HG02840 (cell line): ENCODE data around the gene DAB2IP.

Source experiments
- ATAC-seq: cut with Tn5 transposase; IDR thresholded peaks from one replicate; pipeline ENCODE4 v1.9.1; 2021; ENCODE audit warnings: mild to moderate bottlenecking, moderate library complexity, moderate number of reproducible peaks; ENCODE audit not compliant: unreplicated experiment, low FRiP score

DAB2IP gene

DNA sequence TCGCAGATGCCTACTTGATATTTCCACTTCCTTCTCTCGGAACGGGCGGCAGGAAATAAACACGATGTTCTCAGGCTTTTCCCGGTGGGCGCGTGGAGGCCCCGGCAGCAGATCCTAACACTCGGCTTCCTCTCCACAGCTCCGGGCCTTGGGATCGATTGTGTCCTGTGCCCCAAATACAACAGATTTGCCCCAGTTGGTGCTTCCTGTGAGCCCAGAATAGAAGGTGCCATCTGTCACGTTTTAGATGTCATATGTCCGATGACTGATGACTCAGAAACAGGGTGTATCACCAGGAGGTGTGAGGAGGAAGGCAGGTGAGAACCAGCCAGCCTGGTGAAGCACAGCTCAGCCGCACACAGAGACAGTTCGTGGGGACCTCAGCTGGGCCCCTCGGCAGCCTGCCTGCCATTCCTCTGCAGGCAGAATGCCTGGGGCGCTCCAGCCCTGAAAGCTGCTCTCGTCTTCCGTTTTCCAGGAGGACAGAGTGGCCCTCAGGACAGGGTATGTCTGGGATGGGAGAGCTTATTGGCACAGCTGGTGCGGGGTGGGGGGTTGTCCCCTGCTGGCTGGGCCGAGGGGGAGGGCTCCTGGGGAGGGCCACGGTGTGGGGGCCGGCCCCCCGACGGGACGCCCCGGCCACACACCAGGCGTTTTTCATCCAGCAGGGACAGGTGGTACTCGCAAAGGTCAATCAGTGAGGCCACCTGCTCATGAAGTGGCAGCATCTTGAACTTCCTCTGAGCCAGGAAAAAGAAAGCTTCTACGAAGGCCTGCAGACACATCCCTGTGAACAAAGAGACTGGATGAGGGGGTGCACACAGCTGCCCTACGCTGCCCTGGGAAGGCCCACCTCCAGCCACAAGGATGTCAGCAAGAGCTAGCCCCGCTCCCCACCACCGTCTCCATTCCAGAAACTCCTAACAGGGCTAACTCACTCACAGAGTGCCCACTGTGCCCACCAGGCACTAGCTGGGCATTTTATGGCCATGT is 171.0 kb downstream of the DAB2IP start:
- ATAC-seq = no peak

DNA sequence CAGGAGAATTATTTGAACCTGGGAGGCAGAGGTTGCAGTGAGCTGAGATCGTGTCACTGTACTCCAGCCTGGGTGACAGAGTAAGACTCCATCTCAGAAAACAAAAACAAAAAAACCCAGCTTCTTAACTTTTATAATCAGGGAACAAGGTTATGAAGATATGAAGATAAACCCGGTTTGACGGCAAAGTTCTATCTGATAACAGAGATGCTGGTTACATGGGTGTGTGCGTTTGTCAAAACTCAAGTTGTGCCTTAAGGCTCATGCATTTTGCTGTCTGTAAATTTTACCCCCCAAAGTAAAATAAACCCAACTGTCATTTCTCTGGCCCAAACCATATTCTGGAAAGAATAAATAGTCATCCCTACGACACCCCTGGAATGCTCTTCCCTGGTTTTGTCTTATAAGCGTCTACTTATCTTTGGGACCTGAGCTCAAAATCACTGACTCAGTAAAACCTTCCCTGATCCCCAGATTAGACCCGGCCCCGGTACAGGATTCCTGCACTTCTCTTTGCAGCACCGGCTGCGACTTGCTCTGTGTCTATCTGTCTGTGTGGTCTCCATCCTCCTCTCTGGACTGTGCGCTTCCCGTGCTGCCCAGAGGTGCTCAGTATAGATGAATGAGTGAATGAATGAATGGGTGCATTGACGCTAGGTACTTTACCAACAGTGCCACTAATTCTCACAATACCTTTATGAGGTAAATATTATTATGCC is 172.2 kb downstream of the DAB2IP start:
- ATAC-seq = no peak

GRCh38 chr9:121824651-121825030 is 173.2 kb downstream of the DAB2IP start:
- no peak for ATAC-seq

DNA sequence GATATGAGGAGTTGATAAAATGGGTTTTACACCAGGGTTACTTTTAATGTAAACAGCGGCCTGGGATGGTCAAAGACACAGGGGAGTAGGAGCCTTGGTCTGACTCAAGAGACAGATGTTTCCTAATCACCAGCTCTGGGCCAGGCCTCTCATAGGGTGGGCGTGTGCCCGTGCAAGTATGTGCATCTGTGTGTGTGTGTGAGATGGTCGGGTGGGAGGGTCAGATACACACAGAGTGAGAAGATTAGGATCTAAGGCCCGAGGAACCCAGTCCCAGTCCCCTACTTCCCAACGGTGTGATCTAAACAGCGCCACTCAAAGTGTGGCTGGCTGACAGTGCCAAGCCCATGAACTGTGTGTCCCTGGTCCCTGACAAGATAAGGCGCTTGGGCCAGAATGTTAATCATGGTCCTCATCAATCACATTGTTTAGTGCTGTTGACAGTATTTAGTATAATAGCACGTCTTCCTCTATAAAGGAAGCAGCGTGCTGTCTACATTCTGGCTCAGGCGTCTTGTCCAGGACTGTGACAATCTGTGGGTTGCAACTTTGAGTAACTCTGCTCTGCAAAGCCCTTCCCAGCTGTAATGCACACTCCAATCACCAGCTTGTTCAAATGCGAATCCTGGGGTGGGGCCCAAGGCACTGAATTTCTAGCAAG is 173.7 kb downstream of the DAB2IP start:
- no peak for ATAC-seq

DNA sequence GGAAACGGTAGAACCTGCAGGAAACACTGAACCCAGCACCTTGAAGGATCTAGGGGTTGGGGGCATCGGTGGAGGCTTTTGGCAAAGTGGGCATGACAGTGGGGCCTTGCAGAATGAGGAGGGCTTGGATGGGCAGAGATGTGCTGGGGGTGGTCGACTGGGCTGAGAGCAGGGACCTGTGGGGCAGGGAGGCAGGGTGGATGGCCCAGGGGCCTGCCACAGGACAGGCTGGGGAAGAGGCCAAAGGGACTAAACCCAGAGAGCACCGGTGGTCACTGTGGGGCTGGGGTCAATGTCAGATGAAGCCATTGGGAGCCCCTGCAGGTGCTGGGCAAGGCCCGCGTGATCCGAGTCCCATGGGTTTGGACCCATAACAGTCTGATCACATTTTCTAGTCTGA is 175.3 kb downstream of the DAB2IP start:
- no peak for ATAC-seq

DNA sequence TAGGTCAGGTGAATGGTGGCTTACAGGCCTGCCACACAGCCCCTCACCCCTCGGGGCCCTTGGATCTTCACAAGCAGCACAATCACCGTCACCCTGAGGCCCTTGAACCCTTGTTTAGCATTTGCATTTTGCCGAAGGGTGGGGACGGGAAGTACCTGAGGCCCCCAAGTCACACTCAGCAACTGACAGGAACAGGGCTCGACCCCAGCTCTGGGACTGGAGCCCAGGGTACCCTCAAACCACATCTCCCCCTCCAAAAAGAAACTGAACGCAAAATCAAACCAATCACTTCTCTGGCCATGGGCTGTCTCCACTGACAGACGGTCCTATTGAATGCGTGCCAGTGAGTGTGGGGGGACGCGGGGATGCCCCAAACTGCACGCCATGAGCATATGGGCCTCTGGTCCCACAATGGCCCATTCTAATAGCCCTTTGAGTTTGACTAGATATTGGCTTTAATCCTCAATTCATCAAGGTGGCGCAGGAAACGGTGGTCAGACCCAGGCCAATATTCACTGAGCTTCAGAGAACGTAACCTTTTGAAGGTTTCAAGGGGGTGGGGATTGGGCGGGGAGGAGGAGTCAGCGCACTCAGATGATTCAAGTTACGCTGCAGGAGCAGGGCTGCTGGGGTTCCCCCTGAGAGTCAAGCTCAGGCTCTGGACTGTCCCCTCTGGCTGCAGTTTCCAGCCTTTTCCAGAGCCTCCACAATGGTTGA is 176.0 kb downstream of the DAB2IP start:
- no peak for ATAC-seq

DNA sequence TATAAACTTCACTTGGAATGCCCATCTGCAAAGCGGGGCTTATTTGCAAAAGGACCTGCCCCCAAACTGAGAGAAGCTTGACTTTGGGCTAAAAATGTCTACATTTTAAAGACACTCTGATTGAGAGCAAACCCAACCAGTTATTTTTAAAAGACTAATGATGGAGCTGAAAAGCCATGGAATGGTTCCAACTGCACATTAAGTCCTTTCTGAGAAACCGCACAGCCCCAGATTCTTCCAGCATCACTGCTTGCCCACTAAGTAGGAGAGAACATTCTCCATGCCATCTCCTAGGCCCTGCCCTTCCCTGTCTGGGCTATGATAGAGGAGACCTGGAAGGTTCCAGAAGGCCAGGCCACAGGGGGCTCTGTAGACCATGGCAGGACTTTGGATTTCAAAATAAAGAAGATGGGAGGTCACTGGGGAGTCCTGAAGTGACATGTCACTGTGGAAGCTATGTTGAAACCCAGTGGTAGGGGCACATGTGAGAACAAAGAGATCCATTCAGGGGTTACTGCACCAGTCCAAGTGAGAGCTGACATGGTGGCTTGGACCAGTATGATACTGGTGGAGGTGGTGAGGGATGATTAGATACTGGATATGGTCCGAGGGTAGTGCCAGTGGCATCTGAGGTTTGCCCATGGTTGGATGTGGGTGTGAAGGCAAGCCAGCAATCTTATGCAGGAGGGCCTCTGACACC is 179.2 kb downstream of the DAB2IP start:
- no peak for ATAC-seq

GRCh38 chr9:121831869-121832268 is 180.4 kb downstream of the DAB2IP start:
- no peak for ATAC-seq

DNA sequence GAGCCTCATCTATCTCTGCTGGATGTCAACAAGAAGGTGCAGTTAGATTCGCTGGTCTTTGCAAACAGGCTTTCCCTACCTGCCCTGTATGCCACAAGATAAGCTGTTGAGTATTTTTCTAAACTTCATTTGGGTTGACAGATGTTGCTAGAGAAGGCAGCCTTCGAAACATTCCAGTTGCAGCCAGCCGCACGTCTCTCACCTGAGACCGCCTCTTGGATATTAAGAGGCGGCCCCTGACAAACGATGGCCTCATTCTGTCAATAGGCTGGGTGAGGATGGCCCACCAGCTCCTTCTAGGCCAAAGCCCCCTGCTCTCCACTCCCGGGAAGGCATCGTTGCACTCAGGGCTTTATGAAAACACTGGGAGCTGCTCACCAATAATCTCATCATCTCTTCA is 181.6 kb downstream of the DAB2IP start:
- no peak for ATAC-seq
